ENCODE data around the gene CCT8.
"Not testable (repeated sequence)": the region's sequence is repeated elsewhere in the genome, so short reads cannot be mapped to it uniquely, and the experiment has no call there.

CCT8 gene

DNA sequence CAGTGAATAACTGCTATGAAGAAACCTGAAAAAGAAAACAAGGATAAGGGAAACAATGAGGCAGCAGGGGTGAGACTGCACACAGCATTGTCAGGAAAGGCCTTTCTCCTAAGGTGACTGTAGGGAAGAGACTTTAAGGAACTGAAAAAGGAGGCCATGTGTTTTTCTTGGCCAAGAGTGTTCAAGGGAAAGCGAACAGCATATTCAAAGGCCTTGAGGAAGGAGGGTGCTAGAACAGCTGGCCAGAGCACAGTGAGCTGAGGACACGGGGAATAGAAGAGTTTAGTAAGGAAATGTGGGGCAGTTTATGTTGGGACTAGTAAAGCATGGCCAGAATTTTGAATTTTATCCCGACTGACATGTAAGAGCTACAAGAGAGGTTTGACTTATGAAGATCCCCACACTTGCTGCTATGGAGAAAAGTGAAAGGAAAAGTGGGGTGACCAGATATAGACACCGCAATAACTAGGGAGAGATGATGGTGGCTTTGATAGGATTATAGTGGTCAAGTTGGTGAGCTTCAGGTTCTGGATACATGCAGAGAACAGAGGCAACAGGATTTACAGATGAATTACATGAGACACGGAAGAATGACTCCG, 55.7 kb downstream of the CCT8 start:
- no peak for DNase-seq

DNA sequence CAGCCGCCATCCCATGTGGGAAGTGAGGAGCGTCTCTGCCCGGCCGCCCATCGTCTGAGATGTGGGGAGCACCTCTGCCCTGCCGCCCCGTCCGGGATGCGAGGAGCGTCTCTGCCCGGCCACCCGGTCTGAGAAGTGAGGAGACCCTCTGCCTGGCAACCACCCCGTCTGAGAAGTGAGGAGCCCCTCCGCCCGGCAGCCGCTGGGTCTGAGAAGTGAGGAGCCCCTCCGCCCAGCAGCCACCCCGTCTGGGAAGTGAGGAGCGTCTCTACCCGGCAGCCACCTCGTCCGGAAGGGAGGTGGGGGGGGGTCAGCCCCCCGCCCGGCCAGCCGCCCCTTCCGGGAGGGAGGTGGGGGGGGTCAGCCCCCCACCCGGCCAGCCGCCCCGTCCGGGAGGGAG, 62.2 kb downstream of the CCT8 start:
- not testable (repeated sequence) for DNase-seq

DNA sequence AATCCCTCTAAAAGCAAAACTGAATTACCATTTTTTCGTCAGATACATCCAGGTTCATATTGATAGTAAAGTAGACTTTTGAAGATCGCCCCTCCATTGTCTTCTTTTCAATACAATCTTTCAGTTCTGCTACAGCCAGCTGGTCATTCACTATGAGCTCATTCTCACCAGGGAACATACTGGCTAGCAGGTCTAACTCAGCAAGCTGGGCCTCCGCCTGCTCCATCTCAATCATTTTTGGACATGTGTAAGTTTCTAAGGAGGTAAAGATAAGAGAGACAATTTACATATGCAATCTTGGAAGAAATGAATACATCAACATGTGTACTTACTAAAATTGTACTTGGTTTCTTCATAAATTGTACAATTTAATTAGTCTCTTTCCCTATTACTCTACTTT, 65.1 kb downstream of the CCT8 start:
- no peak for DNase-seq

DNA sequence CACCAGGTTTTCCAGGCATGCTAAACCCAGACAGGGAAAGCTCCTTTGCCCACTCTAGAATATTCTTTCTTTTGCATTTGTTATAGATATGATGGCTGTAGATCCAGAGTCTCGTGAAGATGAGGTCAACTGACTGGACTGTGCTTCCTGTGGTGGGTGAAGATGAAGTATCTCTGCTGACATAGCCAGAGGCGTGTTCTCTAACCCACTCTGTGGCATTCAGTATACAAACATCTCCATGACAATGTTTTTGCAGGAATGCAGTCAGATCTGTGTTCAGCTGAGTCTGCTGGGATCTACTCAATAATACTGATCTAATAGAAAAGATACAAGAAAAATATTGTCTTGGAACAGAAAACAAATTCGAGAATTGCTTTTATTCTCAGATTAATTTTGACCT, 65.6 kb downstream of the CCT8 start:
- no peak for DNase-seq

DNA sequence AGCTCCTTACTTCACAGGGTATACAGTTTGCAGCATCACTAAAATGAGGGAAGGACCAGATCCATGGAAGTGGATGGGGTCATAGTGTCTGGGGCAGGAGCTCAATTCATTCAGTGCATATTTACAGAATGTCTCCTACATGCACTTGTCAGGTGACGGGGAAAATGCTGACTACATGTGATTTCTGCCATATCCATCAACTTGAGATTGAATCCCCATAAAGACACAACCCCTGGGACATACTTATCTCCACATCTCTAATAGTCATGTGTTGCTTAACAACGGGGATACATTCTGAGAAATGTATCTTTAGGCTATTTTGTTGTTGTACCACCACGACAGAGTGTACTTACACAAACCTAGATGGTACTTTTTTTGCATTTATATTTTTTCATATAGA, 66.3 kb downstream of the CCT8 start:
- no peak for DNase-seq

All from NCI-H69 (cell line).